WERI-Rb-1 (cell line): ENCODE results near the gene GATAD2A.

Source experiments
- DNase-seq: peaks from one replicate; pipeline ENCODE4 v3.0.0-alpha.2; 2020
- H3K27ac ChIP-seq: fragments of 250-450 bp; sonication (Bioruptor Pico); 2 replicates; pipeline ENCODE4 v1.5.1; 2020; ENCODE audit warnings: mild to moderate bottlenecking, moderate library complexity
- H3K27me3 ChIP-seq: fragments of 250-450 bp; sonication (Bioruptor Pico); 2 replicates; pipeline ENCODE4 v1.5.1; 2021; ENCODE audit warnings: mild to moderate bottlenecking, low read depth, moderate library complexity; ENCODE audit not compliant: insufficient read depth, severe bottlenecking
- H3K36me3 ChIP-seq: fragments of 250-450 bp; sonication (Bioruptor Pico); 2 replicates; pipeline ENCODE4 v1.5.1; 2020; ENCODE audit warnings: mild to moderate bottlenecking, moderate library complexity
- H3K4me3 ChIP-seq: 2 replicates; pipeline ENCODE4 v1.5.1; 2011; ENCODE audit warnings: low read depth, mild to moderate bottlenecking, control low read depth, low read length
- H3K9me3 ChIP-seq: fragments of 250-450 bp; sonication (Bioruptor Pico); 2 replicates; pipeline ENCODE4 v1.5.1; 2021; ENCODE audit warnings: mild to moderate bottlenecking, moderate library complexity; ENCODE audit not compliant: severe bottlenecking
- TF ChIP-seq, protein P1 (sequence below): IDR thresholded peaks from 2 replicates; pipeline ENCODE4 v1.5.1; 2011; ENCODE audit warnings: low read depth, mild to moderate bottlenecking, control low read depth, inconsistent platforms, low read length

The GATAD2A gene

DNA sequence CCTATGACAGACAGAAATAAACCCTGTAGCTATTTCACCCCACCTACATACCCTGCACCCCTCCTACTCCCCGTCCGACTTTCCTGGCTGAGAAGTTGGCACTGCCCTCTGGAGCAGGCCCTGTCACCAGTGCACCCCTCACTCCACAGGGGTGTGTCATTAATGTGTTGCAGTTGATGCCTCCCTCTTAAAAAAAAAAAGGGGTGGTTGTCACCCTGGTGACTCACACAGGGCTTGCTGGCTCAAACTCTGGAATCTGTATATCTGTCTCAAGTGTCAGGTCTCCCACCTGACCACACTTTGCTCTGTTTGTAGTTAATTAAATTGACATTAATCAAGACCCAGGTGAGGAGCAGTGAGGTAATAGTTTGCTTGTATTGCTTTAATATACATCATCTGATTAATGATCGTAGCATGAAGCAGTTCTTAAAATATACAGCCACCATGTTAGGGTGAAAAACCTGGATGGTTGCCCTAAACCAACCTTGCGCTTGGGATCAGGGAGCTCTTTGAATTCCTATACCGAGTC lies 2.0 kb upstream of the GATAD2A start:
- Histone ChIP-seq H3K4me3 (no peak overlapping the region), H3K36me3 (no peaks in the 10 kb centered on the region), H3K27ac (no peak overlapping the region), H3K27me3 (no peaks in the 10 kb centered on the region), H3K9me3 (no peaks in the 10 kb centered on the region)
- TF ChIP-seq, protein P1, sequence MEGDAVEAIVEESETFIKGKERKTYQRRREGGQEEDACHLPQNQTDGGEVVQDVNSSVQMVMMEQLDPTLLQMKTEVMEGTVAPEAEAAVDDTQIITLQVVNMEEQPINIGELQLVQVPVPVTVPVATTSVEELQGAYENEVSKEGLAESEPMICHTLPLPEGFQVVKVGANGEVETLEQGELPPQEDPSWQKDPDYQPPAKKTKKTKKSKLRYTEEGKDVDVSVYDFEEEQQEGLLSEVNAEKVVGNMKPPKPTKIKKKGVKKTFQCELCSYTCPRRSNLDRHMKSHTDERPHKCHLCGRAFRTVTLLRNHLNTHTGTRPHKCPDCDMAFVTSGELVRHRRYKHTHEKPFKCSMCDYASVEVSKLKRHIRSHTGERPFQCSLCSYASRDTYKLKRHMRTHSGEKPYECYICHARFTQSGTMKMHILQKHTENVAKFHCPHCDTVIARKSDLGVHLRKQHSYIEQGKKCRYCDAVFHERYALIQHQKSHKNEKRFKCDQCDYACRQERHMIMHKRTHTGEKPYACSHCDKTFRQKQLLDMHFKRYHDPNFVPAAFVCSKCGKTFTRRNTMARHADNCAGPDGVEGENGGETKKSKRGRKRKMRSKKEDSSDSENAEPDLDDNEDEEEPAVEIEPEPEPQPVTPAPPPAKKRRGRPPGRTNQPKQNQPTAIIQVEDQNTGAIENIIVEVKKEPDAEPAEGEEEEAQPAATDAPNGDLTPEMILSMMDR = no peak
- no peak for DNase-seq

DNA sequence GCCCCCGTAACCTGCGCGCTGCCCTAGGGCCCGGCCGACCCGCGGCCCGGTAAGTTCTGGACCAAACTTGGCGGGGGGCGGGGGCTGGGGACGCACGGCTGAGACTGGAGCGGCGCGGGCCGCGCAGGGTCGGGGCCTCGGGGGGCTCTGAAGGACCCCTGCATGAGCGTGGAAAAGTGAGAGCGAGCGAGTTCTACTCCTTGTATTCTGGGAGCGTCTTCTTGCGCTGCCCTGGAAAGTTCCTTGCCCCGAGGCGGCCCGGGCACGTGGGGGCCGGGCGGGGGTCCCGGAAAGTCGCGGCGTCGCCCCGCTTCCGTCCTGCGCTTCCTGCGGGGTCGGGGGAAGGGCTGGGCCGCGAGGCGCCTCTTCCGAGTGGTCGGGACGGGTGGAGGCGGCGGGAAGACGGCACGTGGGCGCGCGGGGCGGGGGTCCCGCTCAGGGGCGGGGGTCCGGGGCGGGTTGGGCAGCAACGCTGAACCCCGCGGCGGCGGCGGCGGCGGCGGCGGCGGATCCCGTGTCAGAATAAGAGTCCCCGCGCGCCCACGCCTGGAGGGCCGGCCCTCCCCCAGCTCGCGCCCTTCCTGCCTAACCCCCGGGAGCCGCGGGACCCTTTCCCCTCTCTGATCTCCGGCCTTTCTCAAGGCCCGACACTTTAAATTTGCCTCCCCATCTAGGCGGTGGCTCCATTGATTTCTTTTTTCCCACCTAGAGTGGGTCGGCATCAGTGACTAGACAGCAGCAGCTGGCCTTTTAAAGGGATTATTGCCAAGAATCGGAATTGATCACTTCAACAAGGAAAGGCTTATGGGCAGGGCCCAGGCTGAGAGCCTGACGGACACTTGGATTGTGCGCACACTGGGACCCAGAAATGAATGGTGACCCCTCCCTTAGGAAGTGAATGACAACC lies 749 bp downstream of the GATAD2A start:
- Histone ChIP-seq H3K27ac (peak overlapping the region; percentile 84), H3K36me3 (no peaks in the 10 kb centered on the region; the same call in 1 of the 2 replicates), H3K4me3 (peak overlapping the region; percentile 93), H3K9me3 (no peaks in the 10 kb centered on the region), H3K27me3 (no peaks in the 10 kb centered on the region)
- peak; percentile 55 for DNase-seq
- TF ChIP-seq, protein P1 = no peak

DNA sequence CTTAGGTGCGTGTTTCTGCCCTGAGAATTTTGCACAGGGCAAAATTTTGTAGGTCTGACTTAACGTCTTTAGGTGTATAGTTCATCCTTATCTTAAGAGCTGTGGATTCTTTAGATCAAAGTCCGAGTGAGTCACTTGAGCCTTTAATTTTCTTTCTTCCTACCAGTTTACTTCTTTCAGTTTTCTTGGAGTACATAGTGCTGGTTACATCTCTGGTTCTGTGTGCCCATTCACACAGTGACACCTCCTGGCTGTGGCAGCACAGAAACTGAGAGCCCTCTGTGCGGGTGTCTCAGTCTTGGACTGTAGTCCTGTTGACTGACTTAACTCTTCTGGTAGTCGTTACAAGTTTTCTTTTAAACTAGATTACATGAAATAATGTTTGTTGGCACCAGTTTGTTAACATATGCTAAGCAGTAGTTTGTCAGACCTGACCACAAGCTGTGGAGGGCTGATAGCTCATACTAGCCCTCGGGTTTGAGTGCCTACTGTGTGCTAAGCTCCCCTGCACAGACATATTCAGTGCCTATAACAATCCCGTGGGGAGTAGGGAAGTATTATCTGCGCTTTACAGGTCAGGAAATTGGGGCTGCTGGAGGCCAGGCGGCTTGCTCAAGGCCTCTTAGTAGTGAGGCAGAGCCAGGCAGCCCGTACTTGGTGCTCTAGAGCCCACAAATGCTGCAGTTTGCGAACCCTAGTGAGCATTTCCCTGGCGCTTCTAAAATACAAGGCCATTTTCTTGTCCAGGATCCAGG lies 1.6 kb downstream of the GATAD2A start:
- peak; percentile 29 for DNase-seq
- peaks cover 4% of the 10 kb centered on the region for H3K36me3 ChIP-seq
- peak overlapping the region; percentile 84 for H3K27ac ChIP-seq
- no peaks in the 10 kb centered on the region for H3K27me3 ChIP-seq
- TF ChIP-seq, protein P1 = peak; percentile 19; the same call in 1 of the 2 replicates
- peak overlapping the region; percentile 93 for H3K4me3 ChIP-seq
- H3K9me3 ChIP-seq = no peaks in the 10 kb centered on the region

- Histone ChIP-seq H3K4me3 (peak overlapping the region; percentile 93), H3K9me3 (no peaks in the 10 kb centered on the region), H3K36me3 (peaks cover 4% of the 10 kb centered on the region), H3K27me3 (no peaks in the 10 kb centered on the region), H3K27ac (peak overlapping the region; percentile 84)
- TF ChIP-seq, protein P1 = no peak
- peak; percentile 48 for DNase-seq
Observed at GRCh38 chr19:19407633-19407930, 2.1 kb downstream of the GATAD2A start.

- Histone ChIP-seq H3K27me3 (no peaks in the 10 kb centered on the region), H3K4me3 (no peak overlapping the region), H3K9me3 (no peaks in the 10 kb centered on the region), H3K36me3 (peaks cover 4% of the 10 kb centered on the region), H3K27ac (no peak overlapping the region)
- DNase-seq = no peak
- TF ChIP-seq, protein P1 = no peak
Observed at GRCh38 chr19:19409205-19409604, 3.7 kb downstream of the GATAD2A start.
